Transverse colon (tissue), 3 donors: Measurements from ENCODE around the gene BRD3OS.

ENCODE experiments used
- POLR2A ChIP-seq: fragments of 450-650 bp; IDR thresholded peaks from one replicate; pipeline ENCODE4 v1.6.1; 2016; ENCODE audit warnings: antibody characterized with exemption, mild to moderate bottlenecking, moderate library complexity
- TF ChIP-seq, protein P1 (sequence below), 5 experiments: fragments of 200-600 bp in 3 of 5; fragments of 450-650 bp in 2 of 5; sonication (generic) in 3 of 5; IDR thresholded peaks; 1 replicate in 2 of 5; 2 replicates in 3 of 5; pipeline ENCODE4 v1.5.1; 2016 to 2017; ENCODE audit warnings: antibody characterized with exemption in 5 of 5, inconsistent platforms in 3 of 5, mild to moderate bottlenecking in 2 of 5, moderate library complexity in 1 of 5

- TF ChIP-seq, protein P1, sequence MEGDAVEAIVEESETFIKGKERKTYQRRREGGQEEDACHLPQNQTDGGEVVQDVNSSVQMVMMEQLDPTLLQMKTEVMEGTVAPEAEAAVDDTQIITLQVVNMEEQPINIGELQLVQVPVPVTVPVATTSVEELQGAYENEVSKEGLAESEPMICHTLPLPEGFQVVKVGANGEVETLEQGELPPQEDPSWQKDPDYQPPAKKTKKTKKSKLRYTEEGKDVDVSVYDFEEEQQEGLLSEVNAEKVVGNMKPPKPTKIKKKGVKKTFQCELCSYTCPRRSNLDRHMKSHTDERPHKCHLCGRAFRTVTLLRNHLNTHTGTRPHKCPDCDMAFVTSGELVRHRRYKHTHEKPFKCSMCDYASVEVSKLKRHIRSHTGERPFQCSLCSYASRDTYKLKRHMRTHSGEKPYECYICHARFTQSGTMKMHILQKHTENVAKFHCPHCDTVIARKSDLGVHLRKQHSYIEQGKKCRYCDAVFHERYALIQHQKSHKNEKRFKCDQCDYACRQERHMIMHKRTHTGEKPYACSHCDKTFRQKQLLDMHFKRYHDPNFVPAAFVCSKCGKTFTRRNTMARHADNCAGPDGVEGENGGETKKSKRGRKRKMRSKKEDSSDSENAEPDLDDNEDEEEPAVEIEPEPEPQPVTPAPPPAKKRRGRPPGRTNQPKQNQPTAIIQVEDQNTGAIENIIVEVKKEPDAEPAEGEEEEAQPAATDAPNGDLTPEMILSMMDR (IDR thresholded peaks at IDR 0.05), result no peak
- no peak for TF ChIP-seq POLR2A
These were observed 31.5 kb upstream of the BRD3OS start for GRCh38 chr9:133993635-133994253.
